PC-3 (cell line): Measurements from ENCODE around the gene RXRA. TPM values are rescaled to one million over a fixed set of nuclear protein-coding genes. Genes with fewer than 3 reads are reported as not detected.

ENCODE experiments used
- ATAC-seq: fragments of 200-7000 bp; cut with Tn5 transposase; 2 replicates; pipeline ENCODE4 v1.9.1; 2020; ENCODE audit warnings: mild to moderate bottlenecking, moderate library complexity
- BruUV-seq: library from RNA; stranded (reverse); fragments of 400-500 nt; replicated peaks from 2 replicates; lab custom pipeline; 2021; lab: Mats Ljungman, UMichigan
- CTCF ChIA-PET: fragments of 300-600 bp; sonication (Branson Sonifier 250); formaldehyde crosslinking; loops from one replicate; lab custom pipeline; 2022; ENCODE audit warnings: antibody characterized with exemption; lab: Charles Lee
- POLR2A ChIA-PET: fragments of 300-600 bp; sonication (Branson Sonifier 250); formaldehyde crosslinking; loops from one replicate; lab custom pipeline; 2022; ENCODE audit warnings: antibody characterized with exemption; ENCODE audit not compliant: unreplicated experiment; lab: Charles Lee
- DNase-seq: peaks from one replicate; pipeline ENCODE4 v3.0.0-alpha.2; 2015
- H2AFZ ChIP-seq: fragments of 300-600 bp; sonication (generic); 2 replicates; pipeline ENCODE4 v1.6.0; 2016; ENCODE audit warnings: antibody characterized with exemption, low read length
- H3F3A ChIP-seq: fragments of 300-600 bp; sonication (generic); one replicate; pipeline ENCODE4 v1.6.0; 2017; ENCODE audit warnings: antibody characterized with exemption, low read length, control low read depth, mild to moderate bottlenecking; ENCODE audit not compliant: unreplicated experiment
- H3K27ac ChIP-seq: fragments of 300-600 bp; sonication (generic); 2 replicates; pipeline ENCODE4 v1.5.1; 2016; ENCODE audit warnings: mild to moderate bottlenecking, low read length
- H3K27me3 ChIP-seq: fragments of 300-600 bp; sonication (generic); 2 replicates; pipeline ENCODE4 v1.6.1; 2016; ENCODE audit warnings: low read length, mixed read lengths
- H3K36me3 ChIP-seq: fragments of 300-600 bp; sonication (generic); 2 replicates; pipeline ENCODE4 v1.6.1; 2016; ENCODE audit warnings: low read depth, mixed run types, low read length, mixed read lengths
- H3K4me1 ChIP-seq: fragments of 300-600 bp; sonication (generic); 2 replicates; pipeline ENCODE4 v1.5.1; 2016; ENCODE audit warnings: low read length; ENCODE audit not compliant: insufficient read depth
- H3K4me2 ChIP-seq: fragments of 300-600 bp; sonication (generic); 2 replicates; pipeline ENCODE4 v1.6.0; 2016; ENCODE audit warnings: low read length
- H3K4me3 ChIP-seq: fragments of 300-600 bp; sonication (generic); 2 replicates; pipeline ENCODE4 v1.5.1; 2016; ENCODE audit warnings: mild to moderate bottlenecking, low read length, mixed read lengths
- H3K79me2 ChIP-seq: fragments of 300-600 bp; sonication (generic); 2 replicates; pipeline ENCODE4 v1.6.1; 2017; ENCODE audit warnings: low read length, mixed read lengths
- H3K9ac ChIP-seq: fragments of 300-600 bp; sonication (generic); 2 replicates; pipeline ENCODE4 v1.6.0; 2016; ENCODE audit warnings: mild to moderate bottlenecking, low read length
- H3K9me2 ChIP-seq: fragments of 300-600 bp; sonication (generic); replicated peaks from 2 replicates; pipeline ENCODE4 v1.6.1; 2016; ENCODE audit warnings: mixed run types, low read length, mixed read lengths
- H3K9me3 ChIP-seq: fragments of 300-600 bp; sonication (generic); 2 replicates; pipeline ENCODE4 v1.6.1; 2016; ENCODE audit warnings: low read length, mixed read lengths
- H4K20me1 ChIP-seq: fragments of 300-600 bp; sonication (generic); 2 replicates; pipeline ENCODE4 v1.6.1; 2016; ENCODE audit warnings: low read length, mixed read lengths
- EZH2 ChIP-seq: fragments of 300-600 bp; sonication (generic); IDR thresholded peaks from one replicate; pipeline ENCODE4 v1.6.1; 2017; ENCODE audit warnings: antibody characterized with exemption, mild to moderate bottlenecking, low read length; ENCODE audit not compliant: unreplicated experiment
- EZH2phosphoT487 ChIP-seq: fragments of 300-600 bp; sonication (generic); IDR thresholded peaks from 2 replicates; pipeline ENCODE4 v1.6.1; 2018; ENCODE audit warnings: mild to moderate bottlenecking, antibody characterized with exemption, low read length, borderline replicate concordance
- intact Hi-C: fragments of 100-400 bp; cut with micrococcal nuclease; formaldehyde crosslinking; loops from 2 replicates; pipeline ENCODE4 v1.9.0; 2023
- total RNA-seq: library from RNA; depleted of rRNA; stranded (reverse); fragments of >200 nt; gene quantifications from 2 replicates; pipeline ENCODE4 v1.2.3, GENCODE V29; 2014
- TF ChIP-seq, protein P1 (sequence below): fragments of 300-600 bp; sonication (generic); conservative IDR thresholded peaks from 2 replicates; pipeline ENCODE4 v1.5.1; 2017; ENCODE audit warnings: antibody characterized with exemption, low read depth, mild to moderate bottlenecking, low read length

The RXRA gene
- total RNA-seq, 1 experiment from 2014 or later = 17.5 TPM

DNA sequence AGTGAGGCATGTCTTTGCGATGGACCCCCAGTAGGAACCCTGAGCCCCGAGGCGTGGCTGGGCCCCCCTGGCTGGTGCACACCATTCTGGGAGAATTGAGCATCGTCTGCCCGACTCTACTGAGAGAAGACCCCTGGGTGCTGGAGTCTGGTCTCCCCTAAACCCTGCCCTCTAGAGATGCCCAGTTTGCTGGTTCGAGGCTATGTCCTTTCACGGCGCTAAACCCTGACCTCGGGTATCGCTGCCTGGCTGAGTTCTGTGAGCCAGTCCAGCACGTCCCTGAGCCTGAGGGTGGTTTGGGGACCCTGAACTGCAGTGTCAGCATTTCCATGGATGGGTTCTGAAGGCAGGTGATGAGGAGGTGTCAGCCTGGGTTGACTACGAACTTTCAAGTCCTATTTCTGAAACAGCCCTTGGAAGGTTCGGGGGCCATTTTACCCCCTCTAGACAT, 128.8 kb downstream of the RXRA start:
- H4K20me1 ChIP-seq = no peaks in the 10 kb centered on the region
- POLR2A ChIA-PET = no interaction called here
- no peaks in the 10 kb centered on the region for H3K79me2 ChIP-seq
- TF ChIP-seq EZH2 (no peak), EZH2phosphoT487 (no peak)
- TF ChIP-seq, protein P1, sequence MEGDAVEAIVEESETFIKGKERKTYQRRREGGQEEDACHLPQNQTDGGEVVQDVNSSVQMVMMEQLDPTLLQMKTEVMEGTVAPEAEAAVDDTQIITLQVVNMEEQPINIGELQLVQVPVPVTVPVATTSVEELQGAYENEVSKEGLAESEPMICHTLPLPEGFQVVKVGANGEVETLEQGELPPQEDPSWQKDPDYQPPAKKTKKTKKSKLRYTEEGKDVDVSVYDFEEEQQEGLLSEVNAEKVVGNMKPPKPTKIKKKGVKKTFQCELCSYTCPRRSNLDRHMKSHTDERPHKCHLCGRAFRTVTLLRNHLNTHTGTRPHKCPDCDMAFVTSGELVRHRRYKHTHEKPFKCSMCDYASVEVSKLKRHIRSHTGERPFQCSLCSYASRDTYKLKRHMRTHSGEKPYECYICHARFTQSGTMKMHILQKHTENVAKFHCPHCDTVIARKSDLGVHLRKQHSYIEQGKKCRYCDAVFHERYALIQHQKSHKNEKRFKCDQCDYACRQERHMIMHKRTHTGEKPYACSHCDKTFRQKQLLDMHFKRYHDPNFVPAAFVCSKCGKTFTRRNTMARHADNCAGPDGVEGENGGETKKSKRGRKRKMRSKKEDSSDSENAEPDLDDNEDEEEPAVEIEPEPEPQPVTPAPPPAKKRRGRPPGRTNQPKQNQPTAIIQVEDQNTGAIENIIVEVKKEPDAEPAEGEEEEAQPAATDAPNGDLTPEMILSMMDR = no peak
- ATAC-seq (no peak), DNase-seq (no peak)
- H3F3A ChIP-seq = no peaks in the 10 kb centered on the region
- BruUV-seq = no TSS peak
- H3K36me3 ChIP-seq = no peaks in the 10 kb centered on the region
- H3K27me3 ChIP-seq = no peaks in the 10 kb centered on the region
- intact Hi-C loops = no loop called here
- H3K4me3 ChIP-seq = no peak overlapping the region
- H3K9ac ChIP-seq = no peak overlapping the region
- H3K9me3 ChIP-seq = no peaks in the 10 kb centered on the region
- CTCF ChIA-PET = no interaction called here
- no peaks in the 10 kb centered on the region for H3K9me2 ChIP-seq
- H2AFZ ChIP-seq = no peak overlapping the region
- H3K27ac ChIP-seq = no peak overlapping the region
- no peak overlapping the region for H3K4me2 ChIP-seq
- peaks cover 13% of the 10 kb centered on the region; the same call in 1 of the 2 replicates for H3K4me1 ChIP-seq

DNA sequence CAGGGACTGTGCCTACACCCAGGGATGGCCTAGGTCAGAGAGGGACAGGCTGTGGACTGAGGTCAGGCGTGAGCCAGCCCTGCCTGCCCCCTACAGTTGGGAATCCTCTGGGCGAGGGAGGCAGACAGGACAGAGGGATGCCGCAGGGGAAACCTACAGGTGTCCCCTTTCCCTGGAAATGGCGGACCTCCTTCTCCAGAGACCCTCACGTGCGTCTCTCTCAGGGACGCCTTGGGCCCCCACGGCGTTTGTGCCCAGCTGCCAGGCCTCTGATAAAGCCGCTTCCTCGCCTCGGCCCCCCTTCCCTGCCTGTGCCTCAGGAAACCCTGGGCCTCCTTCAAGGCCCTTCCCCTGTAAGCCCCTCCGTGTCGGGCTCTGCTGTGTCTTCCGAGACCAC, 129.3 kb downstream of the RXRA start:
- no peaks in the 10 kb centered on the region for H3K9me3 ChIP-seq
- ATAC-seq (no peak), DNase-seq (no peak)
- H3K36me3 ChIP-seq = no peaks in the 10 kb centered on the region
- H3K4me2 ChIP-seq = no peak overlapping the region
- POLR2A ChIA-PET = no interaction called here
- no peaks in the 10 kb centered on the region for H3K9me2 ChIP-seq
- peaks cover 13% of the 10 kb centered on the region; the same call in 1 of the 2 replicates for H3K4me1 ChIP-seq
- intact Hi-C loops = no loop called here
- H3F3A ChIP-seq = no peaks in the 10 kb centered on the region
- H3K4me3 ChIP-seq = no peak overlapping the region
- no peaks in the 10 kb centered on the region for H3K27me3 ChIP-seq
- H3K9ac ChIP-seq = no peak overlapping the region
- H2AFZ ChIP-seq = no peak overlapping the region
- CTCF ChIA-PET = no interaction called here
- 0 out of 2 replicates have a peak overlapping the region, but pooled peaks have one; percentile 41 for H3K27ac ChIP-seq
- H4K20me1 ChIP-seq = no peaks in the 10 kb centered on the region
- H3K79me2 ChIP-seq = no peaks in the 10 kb centered on the region
- TF ChIP-seq, protein P1 = no peak
- TF ChIP-seq EZH2phosphoT487 = no peak
- TF ChIP-seq EZH2 = no peak
- no TSS peak for BruUV-seq

DNA sequence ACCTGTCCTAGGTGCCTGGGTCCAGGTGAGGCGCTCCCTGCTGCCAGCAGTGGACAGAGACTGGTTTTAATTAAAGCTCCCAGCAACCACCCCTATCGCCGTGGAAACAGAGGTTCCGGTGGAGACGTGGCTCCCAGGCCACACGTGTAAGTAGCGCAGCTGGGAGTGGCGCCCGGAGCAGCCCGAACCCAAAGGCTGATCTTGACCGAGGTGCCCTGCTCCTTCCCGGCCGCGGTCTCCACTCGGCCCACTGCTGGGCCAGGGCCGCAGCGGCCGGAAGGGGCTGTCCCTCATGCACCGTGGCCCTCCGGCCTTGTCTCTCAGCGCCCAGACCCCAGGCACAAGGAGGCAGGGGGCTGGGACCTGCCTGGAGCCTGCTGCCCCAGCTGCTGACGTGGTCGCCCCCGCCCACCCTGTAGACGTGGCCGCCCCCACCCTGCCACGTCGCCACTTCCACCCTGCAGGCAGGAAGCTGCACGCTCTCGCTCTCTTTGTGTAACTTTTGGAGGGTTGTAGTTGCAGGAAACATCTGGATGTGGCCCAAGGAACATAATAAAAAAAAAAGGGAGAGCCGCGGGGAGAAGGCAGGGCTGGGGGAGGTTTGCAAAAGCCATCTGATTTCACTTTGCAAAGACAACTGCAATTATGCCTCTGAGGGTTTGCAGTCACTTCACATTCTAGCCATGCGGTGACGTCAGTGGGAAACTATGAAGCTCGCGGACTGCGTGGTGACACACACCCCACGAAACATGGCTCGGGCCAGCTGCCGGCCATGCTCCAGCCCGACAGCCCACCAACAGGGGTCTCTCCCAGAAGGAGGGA, 129.9 kb downstream of the RXRA start:
- Histone ChIP-seq H4K20me1 (no peaks in the 10 kb centered on the region), H3K27ac (peak overlapping the region; percentile 41), H3K9me3 (no peaks in the 10 kb centered on the region), H3K9ac (no peak overlapping the region), H3K79me2 (no peaks in the 10 kb centered on the region), H3K36me3 (no peaks in the 10 kb centered on the region), H3K4me1 (peaks cover 13% of the 10 kb centered on the region; the same call in 1 of the 2 replicates), H3K9me2 (no peaks in the 10 kb centered on the region), H3F3A (no peaks in the 10 kb centered on the region), H3K4me3 (no peak overlapping the region), H3K4me2 (peak overlapping the region; percentile 46), H2AFZ (peak overlapping the region; percentile 63), H3K27me3 (no peaks in the 10 kb centered on the region)
- ATAC-seq = peak; percentile 86
- ChIA-PET POLR2A (no interaction called here), CTCF (no interaction called here)
- BruUV-seq = no TSS peak
- intact Hi-C loops = no loop called here
- DNase-seq = peak; percentile 64
- TF ChIP-seq EZH2phosphoT487 = no peak
- TF ChIP-seq, protein P1 = no peak
- TF ChIP-seq EZH2 = no peak
